GM18873 (cell line): ENCODE data around the gene MIER3.

Experiments used
- ATAC-seq: cut with Tn5 transposase; IDR thresholded peaks from one replicate; pipeline ENCODE4 v1.9.1; 2021; ENCODE audit warnings: mild to moderate bottlenecking, moderate library complexity, moderate number of reproducible peaks; ENCODE audit not compliant: unreplicated experiment, low FRiP score

The MIER3 gene

DNA sequence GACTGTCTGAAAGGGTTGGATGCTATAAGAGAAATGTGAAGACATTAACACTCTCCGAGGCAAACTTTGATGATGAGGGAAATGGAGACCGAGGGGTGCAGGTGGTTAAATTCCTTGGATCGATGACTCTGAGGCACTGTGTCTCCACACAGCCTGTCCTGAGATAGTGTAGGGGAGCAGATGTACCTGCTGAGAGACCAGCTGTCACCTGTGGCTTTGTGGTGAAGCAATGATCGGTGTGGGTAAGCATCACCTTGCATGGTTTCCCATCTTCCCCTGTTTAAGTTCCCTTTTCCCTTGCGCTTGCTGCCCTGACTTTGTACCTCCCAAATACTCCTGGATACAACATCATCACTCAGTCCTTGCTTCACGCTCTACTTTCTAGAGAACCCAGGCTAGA is 9.8 kb upstream of the MIER3 start:
- ATAC-seq, result no peak

DNA sequence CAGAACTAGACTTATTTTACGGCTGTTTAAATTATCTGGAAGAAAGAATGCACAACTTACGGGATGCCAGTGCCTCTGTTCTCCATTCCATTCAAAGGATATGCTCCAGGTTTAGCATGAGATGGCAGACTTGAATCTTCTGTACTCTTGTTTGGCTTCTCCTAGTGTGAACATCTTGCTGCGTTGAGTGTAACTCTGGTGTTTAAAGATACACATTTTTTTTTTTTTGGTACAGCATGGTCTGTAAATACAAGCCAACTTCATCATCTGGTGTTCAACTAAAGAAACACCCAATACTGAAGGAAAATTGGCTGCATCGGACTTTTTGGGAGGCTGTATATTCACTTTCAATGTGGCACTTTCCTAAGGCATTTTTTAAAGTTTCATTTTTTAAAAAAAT is 7.4 kb upstream of the MIER3 start:
- no peak for ATAC-seq

DNA sequence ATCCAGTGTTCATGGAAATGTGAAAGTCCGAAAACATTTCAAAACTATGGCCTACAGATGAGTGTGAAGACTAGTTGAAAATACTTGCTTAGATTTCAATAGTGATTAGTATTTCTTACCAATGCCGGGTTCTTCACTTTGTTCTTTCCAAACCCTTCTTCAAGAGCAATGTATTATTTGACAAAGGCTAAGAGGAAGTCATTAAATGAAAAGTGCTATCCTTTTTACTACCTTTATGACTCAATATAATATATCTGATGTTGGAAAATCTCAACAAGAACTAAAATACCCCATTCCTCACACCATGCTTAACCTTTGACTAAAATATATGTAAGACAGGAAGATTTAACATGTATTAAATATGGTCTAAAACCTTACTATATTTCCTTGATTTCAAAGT is 6.7 kb upstream of the MIER3 start:
- ATAC-seq, result no peak

DNA sequence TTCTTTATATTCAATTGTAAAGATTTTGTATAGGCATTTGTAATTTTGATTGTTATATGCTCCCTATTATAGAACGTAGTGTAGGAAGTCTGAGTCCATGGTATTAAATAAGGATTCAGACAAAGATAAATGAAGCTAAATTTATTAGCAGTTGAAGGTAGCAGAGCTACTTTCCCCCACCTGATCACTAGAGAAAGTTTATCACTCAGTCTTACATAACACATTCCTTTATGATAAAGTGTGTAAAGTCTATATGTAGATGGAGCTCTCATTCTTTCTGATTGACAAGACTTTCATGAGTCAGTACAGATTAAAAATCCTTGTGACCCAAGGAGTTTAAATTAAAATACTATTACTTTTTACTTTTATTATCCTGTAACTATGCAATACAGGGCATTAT is 2.3 kb upstream of the MIER3 start:
- ATAC-seq, result no peak

DNA sequence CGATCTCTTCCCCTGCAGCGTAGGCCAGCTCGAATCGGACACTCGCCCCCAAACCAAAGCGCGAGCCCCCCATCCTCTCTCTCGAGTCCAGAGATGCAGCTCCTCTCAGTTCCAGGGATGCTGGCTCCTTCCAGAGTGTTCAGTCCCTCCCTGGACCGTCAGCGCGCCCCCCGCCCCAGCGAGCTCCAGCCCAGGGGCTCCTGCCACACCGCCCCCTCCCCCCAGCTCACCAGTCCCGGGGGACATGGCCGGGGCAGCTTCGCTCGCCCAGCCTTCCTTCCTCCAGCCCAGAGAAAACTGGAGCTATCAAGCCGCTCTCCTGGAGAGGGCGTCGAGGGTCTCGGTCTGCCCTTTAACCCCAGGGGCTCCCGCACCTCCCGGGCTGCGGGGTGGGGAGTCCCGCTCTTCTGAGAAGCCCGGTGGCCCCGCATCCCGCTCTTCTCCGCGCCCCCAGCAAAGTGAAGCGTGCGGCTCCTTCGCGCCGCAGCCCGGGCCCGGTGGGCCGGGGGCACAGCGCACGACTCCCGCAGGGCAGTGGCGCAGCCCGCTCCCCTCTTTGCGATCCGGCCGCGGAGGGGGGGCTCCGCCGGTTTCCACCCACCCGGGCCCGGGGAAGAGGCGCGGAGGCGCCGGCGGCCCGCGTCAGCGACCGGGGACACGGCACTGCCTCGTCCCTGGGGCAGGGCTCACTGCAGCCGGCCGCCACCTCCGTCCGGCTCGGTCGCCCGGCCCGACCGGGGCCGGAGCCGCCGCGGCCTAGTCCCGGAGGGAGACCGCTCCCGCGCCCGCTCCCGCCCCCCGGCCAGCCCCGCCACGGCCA is 587 bp downstream of the MIER3 start:
- peak; percentile 30 for ATAC-seq

DNA sequence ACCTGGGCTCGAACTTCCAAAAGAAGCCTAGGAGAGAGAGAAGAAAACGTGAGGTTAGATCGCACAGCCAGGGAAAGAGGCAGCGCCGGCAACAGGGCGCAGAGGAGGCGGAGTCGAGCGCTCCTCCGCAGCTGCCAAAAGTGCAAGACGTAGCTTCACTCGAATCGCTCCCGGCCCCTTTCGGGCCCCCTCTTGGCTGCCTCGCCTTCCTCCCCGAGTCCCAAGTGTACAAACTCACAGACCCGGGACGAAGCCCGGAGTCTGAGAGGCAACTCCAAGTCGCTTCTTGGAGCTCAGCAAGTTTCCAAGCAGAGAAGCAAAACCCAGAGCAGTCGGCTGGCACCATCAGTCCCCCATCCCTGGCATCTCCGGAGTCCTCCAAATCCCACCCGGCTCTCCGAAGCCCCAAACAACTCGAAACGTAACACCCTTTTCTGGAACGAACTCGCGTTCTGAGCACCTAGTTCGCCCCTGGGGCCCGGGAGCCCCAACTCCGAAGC is 1.2 kb downstream of the MIER3 start:
- ATAC-seq, result no peak

DNA sequence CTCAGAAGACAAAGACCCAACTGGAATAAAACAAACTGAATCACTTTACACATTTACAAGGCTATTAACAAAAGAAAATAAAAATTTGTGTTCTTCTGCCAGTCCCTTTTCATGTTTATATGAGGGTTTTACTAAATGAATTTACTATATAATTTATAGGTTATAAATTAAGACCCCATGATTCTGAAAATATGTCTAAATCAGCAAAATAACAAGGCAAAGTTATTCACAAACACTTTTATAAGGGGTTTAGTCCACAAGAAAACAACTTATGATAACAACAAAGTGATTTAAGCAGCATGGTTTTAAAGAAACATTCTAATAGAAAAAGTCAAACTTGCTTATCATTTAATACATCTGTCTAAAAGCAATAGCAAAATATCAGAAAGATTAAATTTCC is 4.9 kb downstream of the MIER3 start:
- ATAC-seq, result no peak

DNA sequence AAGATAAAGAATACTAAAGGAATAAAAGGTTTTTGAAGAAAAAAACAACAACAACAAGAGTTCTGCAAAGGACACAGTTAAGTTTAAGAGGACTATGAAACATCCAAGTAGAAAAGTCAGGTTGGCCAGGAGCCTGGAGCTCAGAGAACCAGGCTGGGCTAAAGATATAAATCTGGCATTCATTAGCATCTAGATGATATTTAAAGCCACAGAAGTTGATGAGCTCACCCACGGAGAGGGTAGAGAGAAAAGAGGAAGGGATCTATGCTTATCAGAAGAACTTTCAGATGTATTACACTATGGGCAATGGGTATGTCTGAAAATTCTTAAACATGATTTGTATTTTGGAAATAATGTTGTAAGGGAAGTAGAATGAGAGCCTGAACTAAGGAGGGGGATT is 9.9 kb downstream of the MIER3 start:
- no peak for ATAC-seq

DNA sequence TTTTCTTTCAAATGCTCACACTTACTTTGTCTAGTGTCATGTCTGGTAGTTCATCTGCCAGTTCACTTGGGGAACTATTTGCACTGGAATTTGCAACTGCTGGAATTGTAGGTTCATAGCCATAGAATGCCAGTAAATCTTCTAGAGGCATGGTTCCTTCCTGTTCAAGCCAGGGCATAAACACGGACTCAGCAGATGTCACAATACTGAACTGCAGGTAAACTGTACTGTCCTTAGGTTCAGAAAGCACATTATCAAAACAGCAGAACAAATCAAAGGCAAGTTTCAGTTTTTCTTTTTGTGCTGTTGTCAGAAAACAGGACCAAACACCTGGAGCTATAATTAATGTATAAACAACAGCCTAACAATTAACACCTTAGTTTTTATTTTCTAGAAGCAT is 13.1 kb downstream of the MIER3 start:
- no peak for ATAC-seq

DNA sequence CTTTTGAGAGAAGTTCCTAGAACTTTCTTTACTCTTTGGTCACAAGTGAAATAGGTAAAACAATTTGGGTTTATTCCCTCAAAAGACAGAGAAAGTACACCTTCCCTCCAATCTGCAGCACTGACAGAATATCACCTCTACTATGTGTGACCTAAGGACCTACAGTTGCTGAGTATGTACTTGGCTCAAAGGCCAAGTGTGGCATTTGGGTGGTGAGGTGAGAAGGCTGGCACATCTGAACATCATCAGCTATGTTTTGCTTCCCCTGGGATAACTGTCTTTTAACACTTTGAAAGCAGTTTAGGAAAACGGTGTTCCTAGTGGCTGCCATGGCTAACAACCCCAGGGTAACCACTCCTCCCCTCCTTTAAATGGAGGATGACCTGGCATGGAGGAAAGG is 17.6 kb downstream of the MIER3 start:
- ATAC-seq, result no peak

DNA sequence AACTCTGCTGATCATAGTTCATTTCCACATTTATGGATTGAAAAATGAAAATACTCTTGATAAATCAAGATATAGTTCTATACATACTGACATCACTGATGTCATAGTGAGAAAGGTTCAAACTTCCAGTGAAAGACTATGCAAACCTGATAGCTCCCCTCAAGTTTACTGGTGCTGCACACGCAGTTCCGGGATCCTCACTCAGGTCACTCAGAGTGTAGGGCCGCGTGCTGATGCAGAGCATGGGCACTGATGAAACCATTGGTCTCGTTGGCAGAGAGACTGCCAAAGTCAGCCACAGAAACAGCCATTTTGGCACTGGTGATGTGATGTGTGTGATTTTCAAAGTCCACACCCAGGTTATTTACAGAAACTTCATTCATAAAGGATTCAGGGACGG is 29.0 kb downstream of the MIER3 start:
- ATAC-seq, result no peak

DNA sequence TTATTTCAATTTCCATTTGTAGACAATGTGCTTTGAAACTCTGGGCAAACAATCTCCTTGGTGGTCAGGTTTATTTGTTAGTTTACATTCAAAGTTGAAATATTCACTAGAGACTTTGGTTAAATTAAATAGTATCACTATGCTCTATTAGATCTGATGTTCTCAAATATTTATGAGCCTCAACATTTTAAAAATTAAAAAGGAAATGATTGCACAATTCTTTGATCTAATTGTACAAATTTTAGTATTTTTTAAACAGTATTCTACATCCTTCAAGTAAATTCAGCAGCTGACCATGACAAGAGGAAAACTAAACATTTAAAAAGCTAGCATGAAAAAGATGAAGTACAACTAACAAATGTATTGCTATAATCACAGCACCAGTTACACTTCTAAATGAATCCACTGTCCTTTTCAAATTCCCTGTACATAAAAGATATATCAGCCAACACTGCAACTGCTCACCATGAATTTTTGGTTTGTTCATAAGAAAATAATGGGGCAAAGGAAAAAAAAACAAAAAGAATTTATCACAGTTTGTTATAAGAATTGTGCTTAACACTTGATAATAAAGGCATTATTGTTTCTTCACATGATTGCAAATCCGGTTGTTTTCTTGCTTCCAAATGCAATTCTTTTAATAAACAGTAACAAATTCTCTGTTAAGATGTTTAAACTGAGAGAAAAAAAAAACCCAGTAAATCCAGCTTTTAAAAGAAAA is 31.8 kb downstream of the MIER3 start:
- ATAC-seq, result no peak

DNA sequence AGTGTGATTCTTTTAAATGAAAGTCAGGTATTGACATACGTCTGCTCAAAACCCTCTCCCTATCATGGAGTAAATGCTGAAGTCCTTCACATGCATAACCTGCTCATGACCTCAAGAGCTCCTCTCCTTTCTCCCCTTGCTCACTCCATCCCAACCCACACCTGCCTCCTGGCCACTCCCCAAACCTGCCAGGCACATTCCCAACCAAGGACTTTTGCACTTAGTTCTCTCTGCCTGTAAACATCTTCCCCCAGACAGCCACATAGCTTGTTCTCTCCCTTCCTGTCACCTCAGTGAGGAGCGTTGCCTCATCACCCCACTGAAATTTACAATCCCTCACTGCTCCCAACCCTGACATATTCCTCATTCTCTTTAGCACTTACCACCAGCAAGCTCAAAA is 33.9 kb downstream of the MIER3 start:
- no peak for ATAC-seq

DNA sequence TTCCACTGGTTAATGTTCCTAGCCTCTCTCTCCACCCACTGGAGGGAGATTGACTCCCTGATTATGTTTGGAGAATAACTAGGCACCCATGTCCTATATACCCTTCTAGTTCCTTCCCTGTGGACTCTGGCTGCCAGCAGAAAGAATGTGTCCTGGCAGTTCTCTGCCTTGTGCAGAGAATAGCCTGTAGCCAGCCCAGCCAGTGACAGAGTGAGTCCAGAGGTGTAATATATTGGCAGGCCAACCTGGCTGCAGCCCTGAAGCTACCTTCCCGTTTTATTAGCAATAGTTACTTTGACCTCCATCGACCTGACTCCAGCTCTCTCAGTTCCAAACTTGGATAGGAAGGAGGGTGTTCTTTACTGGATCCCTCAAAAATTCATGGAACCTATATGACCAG is 34.4 kb downstream of the MIER3 start:
- no peak for ATAC-seq

DNA sequence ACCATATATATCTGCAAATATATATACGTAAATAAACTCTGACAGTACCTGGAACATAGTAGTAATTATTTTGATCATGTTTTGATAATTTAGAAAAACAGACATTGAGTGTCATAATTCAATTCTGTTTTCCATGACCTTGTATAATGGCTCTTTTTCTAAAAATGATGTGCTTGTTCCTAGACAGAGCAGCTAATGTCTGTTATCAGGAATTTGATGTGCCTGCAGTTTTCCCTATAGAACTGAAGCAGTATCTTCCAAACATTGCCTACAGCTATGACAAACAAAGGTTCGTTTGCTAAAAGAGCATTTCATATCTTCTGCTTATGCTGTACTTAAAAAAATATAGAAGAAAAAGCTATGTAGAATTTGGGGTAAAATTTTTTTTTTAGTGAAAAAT is 37.2 kb downstream of the MIER3 start:
- ATAC-seq, result no peak

DNA sequence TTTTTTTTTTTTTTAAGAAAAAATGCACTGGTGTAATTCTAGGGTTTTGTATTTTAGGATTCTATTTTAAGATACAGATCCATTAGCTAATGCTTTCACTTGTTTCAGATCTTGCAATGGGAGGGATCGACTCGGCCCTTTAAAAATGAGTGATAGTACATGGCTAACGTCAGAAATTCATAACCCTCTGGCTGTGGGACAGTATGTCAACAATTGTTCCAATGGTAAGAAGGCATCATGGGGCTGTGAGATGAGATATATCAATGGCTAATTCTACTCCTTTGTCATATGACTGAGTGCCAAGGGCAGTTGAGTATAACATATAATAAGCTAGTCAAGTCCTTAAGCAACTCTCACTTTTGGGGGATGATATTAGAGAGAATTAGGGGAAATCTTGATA is 38.2 kb downstream of the MIER3 start:
- no peak for ATAC-seq

DNA sequence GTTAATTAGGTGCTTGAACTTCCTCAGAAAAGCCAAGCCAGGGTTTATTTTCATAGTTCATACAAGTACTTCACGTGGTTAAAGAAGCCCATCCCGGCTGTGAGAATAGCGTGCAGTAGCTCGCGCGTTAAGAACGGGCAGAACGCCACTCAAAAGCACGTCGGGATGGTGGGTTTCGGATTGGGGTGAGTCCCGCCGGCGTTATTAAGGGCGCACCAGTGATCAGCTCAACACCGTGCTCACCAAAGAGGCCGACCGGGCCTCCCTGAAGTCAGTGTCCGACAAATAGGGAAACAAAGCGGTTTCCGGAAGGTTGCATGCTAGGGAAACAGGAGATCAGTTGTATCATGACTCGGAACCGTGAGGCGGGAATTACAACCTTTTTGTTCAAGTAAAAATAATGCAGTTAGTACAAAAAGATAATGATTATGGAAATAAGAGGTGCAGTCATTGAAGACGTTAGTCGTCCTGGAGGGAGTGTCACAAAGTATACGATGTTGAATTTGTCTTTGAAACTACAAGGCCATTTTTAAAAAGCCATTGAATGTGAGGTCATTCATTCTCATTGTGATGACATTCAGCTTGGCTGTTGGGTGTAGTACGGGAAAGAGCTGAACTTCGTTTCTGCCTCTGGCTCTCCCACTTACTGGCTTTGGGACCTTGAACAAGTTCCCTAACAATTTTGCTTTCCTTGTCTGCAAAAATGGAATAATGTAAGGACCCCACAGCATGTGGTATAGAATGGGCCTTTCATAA is 41.5 kb downstream of the MIER3 start:
- ATAC-seq, result peak; percentile 13

DNA sequence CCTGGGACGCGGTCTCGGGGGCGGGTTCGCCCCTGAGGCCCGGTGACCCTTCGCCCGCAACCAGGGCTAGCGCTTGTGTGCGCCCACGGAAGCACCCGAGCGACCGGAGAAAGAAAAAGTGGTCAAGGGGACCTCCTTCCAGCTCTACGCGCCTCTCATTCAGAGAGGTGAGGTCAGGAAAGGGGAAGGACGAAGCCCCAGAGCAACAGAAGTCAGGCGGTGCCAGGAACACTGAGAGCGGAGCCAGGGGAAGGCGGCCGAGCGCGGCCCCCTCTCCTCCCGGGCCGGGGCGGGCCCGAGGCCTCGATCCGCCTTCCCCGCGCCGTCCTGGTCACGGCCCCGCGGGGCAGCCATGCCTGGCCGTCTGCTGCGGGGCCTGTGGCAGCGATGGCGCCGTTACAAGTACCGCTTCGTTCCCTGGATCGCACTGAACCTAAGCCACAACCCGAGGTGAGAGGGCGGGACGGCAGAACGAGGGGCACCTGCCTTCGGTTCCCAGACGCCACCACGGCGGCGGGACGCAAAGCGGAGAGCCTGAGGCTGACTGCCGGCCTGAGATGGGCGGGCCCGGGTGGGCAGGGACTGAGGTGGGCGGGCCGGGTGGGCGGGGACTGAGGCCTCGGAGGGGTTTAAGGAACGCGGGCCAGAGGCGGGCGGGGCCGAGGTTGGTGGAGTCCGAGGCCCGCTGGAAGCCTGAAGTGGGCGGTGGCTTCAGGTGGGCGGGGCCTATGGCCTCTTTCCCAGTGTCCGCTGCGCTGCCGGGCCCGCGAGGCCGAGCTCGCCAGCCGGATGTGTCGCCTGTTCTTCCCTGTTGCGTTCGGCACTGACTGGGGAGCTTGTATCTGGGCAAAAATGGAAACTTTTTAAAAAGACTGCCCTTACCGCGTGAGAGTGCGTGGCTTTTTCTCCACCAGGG is 42.4 kb downstream of the MIER3 start, which contains the start of gene SETD9:
TSS of gene SETD9 (plus strand) at position 303 of the 916 bp plus-strand sequence. CDS start at position 353, 50 bp downstream.
- ATAC-seq, result peak; percentile 82

DNA sequence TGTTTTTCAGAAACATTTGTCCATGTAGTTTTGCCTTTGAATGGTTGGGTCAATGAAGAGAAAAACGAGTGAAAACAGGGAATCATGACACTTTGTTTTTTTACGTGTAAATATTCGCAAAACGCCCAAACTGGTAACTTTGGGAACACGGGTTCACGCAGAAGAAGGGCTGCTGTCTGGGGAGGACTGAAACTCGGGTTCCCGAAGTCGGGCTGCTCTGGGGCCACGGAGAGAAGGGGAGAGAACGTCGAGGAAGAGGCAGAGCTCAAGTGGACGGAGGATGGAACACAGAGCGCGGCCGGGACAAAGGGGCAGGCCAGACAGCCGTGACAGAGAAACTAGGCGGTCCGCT is 43.0 kb downstream of the MIER3 start:
- no peak for ATAC-seq
